ENCODE measurements around the gene ALG12.

The ALG12 gene

GRCh38 chr22:49866134-49866533 is 52.1 kb downstream of the ALG12 start:
- Histone ChIP-seq H3K36me3 (ENCODE audit: insufficient read depth) (no peaks in the 10 kb centered on the region), H3K4me1 (ENCODE audit: low read depth, poor library complexity, severe bottlenecking) (peaks cover 6% of the 10 kb centered on the region)

GRCh38 chr22:49865156-49865555 is 53.1 kb downstream of the ALG12 start:
- H3K4me1 ChIP-seq (ENCODE audit: low read depth, poor library complexity, severe bottlenecking) = peaks cover 6% of the 10 kb centered on the region
- no peak overlapping the region for H3K4me2 ChIP-seq
- TF ChIP-seq CTCF (conservative IDR thresholded peaks at IDR 0.05; ENCODE audit: low read depth, low read length) = no peak
- H3K27ac ChIP-seq = no peak overlapping the region
- H3K9ac ChIP-seq = no peak overlapping the region
- H3K79me2 ChIP-seq (ENCODE audit: insufficient read depth, low read depth) = peaks cover 68% of the 10 kb centered on the region
- H4K20me1 ChIP-seq (ENCODE audit: insufficient read depth) = no peaks in the 10 kb centered on the region
- H3K4me3 ChIP-seq (IDR thresholded peaks at IDR 0.05; ENCODE audit: insufficient read depth, low read depth, low read length) = no peak overlapping the region
- no peak overlapping the region for H2AFZ ChIP-seq (ENCODE audit: low read depth)
- no peaks in the 10 kb centered on the region for H3K36me3 ChIP-seq (ENCODE audit: insufficient read depth)
- H3K27me3 ChIP-seq (ENCODE audit: insufficient read depth, low read depth) = no peaks in the 10 kb centered on the region

More at GRCh38 chr22:49866134-49866533, 52.1 kb downstream of the ALG12 start:
- no peaks in the 10 kb centered on the region for H4K20me1 ChIP-seq (ENCODE audit: insufficient read depth)
- no peaks in the 10 kb centered on the region for H3K27me3 ChIP-seq (ENCODE audit: insufficient read depth, low read depth)
- no peak for TF ChIP-seq CTCF (conservative IDR thresholded peaks at IDR 0.05; ENCODE audit: low read depth, low read length)
- H3K4me3 ChIP-seq (IDR thresholded peaks at IDR 0.05; ENCODE audit: insufficient read depth, low read depth, low read length) = no peak overlapping the region
- peaks cover 75% of the 10 kb centered on the region for H3K79me2 ChIP-seq (ENCODE audit: insufficient read depth, low read depth)
- no peak overlapping the region for H3K9ac ChIP-seq
- H3K4me2 ChIP-seq = no peak overlapping the region
- no peak overlapping the region for H2AFZ ChIP-seq (ENCODE audit: low read depth)
- no peak overlapping the region for H3K27ac ChIP-seq

- Histone ChIP-seq H3K4me2 (no peak overlapping the region), H3K4me3 (IDR thresholded peaks at IDR 0.05; ENCODE audit: insufficient read depth, low read depth, low read length) (no peak overlapping the region), H3K79me2 (ENCODE audit: insufficient read depth, low read depth) (peaks cover 58% of the 10 kb centered on the region), H4K20me1 (ENCODE audit: insufficient read depth) (no peaks in the 10 kb centered on the region), H3K27me3 (ENCODE audit: insufficient read depth, low read depth) (no peaks in the 10 kb centered on the region), H2AFZ (ENCODE audit: low read depth) (no peak overlapping the region), H3K27ac (no peak overlapping the region), H3K9ac (no peak overlapping the region), H3K36me3 (ENCODE audit: insufficient read depth) (no peaks in the 10 kb centered on the region), H3K4me1 (ENCODE audit: low read depth, poor library complexity, severe bottlenecking) (peaks cover 6% of the 10 kb centered on the region)
- TF ChIP-seq CTCF (conservative IDR thresholded peaks at IDR 0.05; ENCODE audit: low read depth, low read length) = no peak
Observed at GRCh38 chr22:49863931-49864330, 54.3 kb downstream of the ALG12 start.

- H3K9ac ChIP-seq = no peak overlapping the region
- H3K27ac ChIP-seq = no peak overlapping the region
- no peaks in the 10 kb centered on the region for H3K36me3 ChIP-seq (ENCODE audit: insufficient read depth)
- no peak for TF ChIP-seq CTCF (conservative IDR thresholded peaks at IDR 0.05; ENCODE audit: low read depth, low read length)
- H2AFZ ChIP-seq (ENCODE audit: low read depth) = no peak overlapping the region
- peaks cover 65% of the 10 kb centered on the region for H3K79me2 ChIP-seq (ENCODE audit: insufficient read depth, low read depth)
- no peaks in the 10 kb centered on the region for H4K20me1 ChIP-seq (ENCODE audit: insufficient read depth)
- H3K4me3 ChIP-seq (IDR thresholded peaks at IDR 0.05; ENCODE audit: insufficient read depth, low read depth, low read length) = no peak overlapping the region
- H3K4me2 ChIP-seq = no peak overlapping the region
- H3K4me1 ChIP-seq (ENCODE audit: low read depth, poor library complexity, severe bottlenecking) = peaks cover 6% of the 10 kb centered on the region
- no peaks in the 10 kb centered on the region for H3K27me3 ChIP-seq (ENCODE audit: insufficient read depth, low read depth)
Observed at GRCh38 chr22:49862496-49862776, 55.8 kb downstream of the ALG12 start.
